G401 (cell line): ENCODE data around the gene LIPG. TPM values are rescaled to one million over a fixed set of nuclear protein-coding genes. Genes with fewer than 3 reads are reported as not detected.
"Not testable (repeated sequence)": the region's sequence is repeated elsewhere in the genome, so short reads cannot be mapped to it uniquely, and the experiment has no call there.

Experiments
- DNase-seq: peaks from one replicate; pipeline ENCODE4 v3.0.0-alpha.2; 2015; ENCODE audit warnings: low spot score
- in situ Hi-C: cut with HindIII; loops from 2 replicates; pipeline ENCODE4 v1.10.0; 2016; ENCODE audit warnings: low sequenced_read_pairs, mixed read lengths
- total RNA-seq: library from RNA; depleted of rRNA; stranded (reverse); fragments of >200 nt; shearing (Covaris generic); gene quantifications from 2 replicates; pipeline ENCODE4 v1.2.3, GENCODE V29; 2014

LIPG gene
- total RNA-seq, 1 experiment from 2014 or later, result 15.0 TPM

DNA sequence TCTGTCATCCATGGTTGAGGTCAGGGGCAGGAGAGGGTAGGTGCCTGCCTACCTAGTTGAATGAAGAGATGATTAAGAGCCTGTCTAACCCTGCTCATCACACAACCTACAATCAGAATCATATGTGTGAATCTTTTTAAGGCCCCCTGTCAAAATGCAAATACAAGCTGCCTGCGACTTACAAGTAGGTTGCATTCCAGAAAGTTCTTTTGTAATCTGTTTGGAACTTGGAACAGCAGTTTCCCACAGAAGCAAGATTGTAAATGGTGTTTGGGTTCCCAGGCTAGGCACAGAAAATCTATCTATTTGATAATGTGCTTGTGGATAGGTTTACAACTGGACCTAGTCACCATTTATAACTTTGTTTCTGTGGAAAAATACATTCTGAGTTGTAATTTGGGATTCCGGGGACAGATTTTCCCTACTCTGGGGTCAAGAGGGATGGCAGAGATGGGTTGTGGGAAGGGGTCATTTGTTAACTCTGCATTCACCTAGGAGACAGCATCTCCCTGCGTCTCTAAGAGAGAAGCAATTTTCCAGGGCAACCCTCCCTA lies 4.4 kb downstream of the LIPG start:
- no peak for DNase-seq
- in situ Hi-C loops, result no loop called here

DNA sequence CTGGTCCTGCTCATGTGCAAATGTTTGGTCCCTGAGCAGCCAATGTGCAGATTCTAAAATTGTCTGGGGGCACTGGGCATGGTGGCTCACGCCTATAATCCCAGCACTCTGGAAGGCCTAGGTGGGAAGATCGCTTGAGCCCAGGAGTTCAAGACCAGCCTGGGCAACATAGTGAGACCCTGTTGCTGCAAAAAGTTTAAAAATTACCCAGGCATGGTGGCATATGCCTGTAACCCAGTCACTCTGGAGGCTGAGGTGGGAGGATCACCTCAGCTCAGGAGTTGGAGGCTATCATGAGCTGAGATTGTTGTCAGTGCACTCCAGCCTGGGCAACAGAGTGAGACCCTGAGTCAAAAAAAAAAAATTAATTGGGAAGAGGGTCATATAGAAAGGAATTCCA lies 5.1 kb downstream of the LIPG start:
- in situ Hi-C loops, result no loop called here

DNA sequence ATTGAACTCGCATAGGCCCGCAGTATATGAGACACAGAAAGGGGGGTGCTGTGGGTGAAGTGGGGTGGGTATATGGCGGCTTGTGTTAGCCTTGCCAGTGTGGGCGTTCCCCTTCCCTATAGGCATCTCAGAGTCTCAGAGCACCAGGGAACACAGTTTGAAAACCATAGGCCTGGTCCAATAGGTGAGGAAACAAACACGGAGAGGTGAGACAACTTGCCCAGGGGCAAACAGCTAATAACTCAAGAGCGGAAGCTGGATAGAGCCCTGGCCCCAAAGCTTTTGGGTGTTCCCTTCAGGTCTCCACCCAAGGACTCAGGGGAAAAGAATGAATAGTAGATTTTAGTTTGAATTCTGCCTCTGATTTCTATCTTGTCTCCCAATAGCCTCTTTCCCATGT lies 7.9 kb downstream of the LIPG start:
- no peak for DNase-seq
- in situ Hi-C loops, result no loop called here

More for the DNA sequence above, 5.1 kb downstream of the LIPG start:
- no peak for DNase-seq

DNA sequence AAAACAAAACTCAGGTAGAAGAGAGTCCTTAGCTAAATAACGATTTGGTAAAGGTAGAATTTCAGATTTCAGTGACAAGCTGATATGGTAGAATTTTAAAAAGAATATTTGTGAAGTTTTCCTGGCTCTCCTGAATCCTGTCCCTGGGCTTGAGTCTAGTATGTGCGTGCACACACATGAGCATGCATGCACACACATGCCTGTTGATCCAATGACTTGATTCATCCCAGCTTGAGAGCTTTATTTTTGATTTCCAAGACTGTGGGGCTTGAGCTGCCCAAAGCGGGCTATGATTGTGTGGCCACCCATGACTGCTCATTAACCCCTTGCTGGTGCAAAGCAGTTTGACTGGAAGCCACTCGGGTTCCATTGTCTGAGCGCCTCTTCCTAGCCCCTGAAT lies 9.0 kb downstream of the LIPG start:
- in situ Hi-C loops, result no loop called here
- no peak for DNase-seq

DNA sequence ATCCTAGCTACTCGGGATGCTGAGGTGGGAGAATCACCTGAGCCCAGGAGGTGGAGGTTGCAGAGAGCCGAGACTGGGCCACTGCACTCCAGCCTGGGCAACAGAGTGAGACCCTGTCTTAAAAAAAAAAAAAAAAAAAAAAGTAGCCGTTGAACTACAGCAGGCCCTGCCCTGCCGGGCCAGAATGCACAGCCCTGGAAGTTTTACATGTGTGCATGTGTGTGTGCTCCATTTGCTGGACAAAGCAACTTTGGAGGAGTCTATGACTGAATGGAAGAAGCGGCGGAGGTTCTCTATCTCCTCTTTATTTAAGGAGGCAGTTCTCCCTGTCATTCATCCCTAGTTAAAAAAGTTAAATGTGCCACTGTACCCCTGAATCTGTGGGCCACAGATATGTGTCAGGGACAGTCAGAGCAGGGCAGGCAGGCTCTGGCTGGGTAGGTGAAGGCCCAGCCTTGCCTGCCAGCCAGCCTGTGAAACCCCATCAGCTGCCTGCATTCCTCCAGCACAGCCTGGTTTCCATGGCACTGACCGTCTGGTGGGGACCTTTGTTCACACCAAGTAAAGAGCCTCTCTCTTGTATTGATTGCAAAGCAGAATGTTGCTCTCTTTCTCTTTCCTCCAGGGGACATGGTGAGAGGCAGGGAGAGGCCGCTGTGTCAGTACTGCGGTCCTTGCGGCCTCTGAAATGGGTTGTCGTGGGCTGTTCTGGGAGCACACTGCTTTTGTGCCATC lies 10.9 kb downstream of the LIPG start:
- DNase-seq, result no peak
- in situ Hi-C loops, result no loop called here

DNA sequence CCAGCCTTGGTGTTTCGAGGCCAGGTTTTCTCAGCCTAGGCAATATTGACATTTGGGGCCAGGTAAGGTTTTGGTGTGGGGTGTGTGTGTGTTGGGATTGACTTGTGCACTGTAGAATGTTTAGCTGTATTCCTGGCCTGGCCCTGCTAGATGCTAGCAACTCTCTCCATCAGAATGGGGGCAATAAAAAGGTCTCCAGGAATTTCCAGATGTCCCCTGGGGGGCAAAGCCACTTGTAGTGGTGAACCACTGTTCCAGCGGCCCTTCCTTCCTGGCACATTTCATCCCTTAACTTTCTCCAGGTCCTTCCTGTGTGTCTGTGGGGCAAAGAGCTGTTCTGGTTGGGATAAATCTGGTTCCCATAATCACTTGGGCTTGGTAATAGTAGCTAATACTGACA lies 12.0 kb downstream of the LIPG start:
- in situ Hi-C loops, result no loop called here
- DNase-seq, result no peak

DNA sequence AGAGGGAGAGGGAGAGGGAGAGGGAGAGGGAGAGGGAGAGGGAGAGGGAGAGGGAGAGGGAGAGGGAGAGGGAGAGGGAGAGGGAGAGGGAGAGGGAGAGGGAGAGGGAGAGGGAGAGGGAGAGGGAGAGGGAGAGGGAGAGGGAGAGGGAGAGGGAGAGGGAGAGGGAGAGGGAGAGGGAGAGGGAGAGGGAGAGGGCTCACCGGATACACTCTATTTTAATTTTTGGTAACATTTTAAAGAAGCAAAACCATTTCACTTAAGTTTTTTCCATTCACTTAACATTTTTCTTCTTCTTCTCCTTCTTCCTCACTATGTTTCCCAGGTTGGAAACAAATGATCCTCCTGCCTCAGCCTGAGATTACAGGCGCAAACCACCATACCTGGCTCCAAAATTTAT lies 17.2 kb downstream of the LIPG start:
- in situ Hi-C loops, DNase-seq: not testable (repeated sequence)

DNA sequence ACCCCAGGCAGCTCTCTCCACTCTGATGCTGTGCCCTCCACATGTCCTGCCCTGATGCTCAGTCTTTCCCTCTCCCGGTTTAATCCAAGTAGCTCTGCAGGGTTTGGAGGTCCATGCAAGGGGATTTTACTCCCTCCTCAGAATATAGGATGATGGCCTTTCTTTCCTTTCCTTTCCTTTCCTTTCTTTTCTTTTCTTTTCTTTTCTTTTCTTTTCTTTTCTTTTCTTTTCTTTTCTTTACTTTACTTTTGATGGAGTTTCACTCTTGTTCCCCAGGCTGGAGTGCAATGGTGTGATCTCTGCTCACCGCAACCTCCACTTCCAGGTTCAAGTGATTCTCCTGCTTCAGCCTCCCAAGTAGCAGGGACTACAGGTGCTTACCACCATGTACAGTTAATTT lies 17.7 kb downstream of the LIPG start:
- in situ Hi-C loops, DNase-seq: not testable (repeated sequence)

DNA sequence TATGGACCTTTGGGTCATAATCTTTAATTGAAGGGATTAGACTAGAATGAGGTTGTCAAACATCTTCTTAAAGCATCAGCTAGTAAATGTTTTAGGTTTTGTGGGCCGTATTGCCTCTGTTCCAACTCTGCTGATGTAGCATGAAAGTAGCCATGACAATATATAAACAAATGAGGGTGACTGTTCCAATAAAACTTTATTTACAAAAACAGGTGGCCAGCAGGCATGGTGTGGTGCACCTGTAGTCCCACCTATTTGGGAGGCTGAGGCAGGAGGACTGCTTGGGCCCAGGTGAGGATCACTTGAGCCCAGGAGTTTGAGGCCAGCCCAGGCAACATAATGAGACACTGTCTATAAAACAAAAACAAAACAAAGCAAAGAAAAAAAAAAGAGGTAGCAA lies 18.4 kb downstream of the LIPG start:
- in situ Hi-C loops, result no loop called here
- DNase-seq, result no peak

DNA sequence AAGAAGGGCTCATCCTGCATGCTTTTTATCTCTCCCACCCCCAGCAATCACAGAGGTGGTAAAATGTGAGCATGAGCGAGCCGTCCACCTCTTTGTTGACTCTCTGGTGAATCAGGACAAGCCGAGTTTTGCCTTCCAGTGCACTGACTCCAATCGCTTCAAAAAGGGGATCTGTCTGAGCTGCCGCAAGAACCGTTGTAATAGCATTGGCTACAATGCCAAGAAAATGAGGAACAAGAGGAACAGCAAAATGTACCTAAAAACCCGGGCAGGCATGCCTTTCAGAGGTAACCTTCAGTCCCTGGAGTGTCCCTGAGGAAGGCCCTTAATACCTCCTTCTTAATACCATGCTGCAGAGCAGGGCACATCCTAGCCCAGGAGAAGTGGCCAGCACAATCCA lies 19.5 kb downstream of the LIPG start:
- in situ Hi-C loops, result no loop called here
- no peak for DNase-seq

DNA sequence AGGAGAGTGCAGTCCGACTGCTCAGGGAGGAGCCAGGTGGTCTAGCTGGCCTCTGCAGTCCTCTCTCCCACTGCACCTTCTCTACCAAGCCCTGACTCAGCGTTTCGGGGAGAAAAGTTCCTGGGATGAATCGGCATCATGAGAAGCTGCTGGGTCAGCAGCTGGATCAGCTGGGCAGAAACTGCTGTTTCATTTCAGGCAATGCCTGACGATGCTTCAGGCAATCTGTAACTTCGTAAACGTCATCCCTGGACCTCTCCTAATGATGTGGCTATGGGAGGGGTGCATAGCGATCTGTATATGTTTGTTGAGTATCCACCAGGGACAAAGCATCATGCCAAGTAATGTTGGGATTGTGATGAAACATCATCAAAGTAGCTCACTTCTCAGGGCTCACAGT lies 20.7 kb downstream of the LIPG start:
- DNase-seq, result no peak

DNA sequence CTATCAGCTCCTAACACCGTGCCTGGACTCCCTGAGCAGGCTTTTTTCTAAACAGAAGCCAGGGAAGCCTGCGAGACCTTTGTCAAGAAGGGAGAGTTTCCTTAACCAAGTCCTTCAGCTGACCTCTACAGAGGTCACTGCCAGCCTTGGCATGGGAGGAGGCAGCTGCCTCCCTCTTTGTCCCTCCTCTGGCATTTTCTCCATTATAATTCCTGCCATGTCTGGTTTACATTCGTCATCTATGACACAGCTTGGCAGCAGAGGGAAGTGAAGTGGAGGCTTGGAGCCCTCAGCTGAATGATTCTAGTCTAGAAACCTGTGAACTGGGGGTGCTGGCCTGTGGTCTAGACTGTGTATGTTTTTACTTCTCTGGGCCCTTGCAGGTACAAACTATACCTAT lies 22.5 kb downstream of the LIPG start:
- DNase-seq, result no peak
- in situ Hi-C loops, result no loop called here

More for the DNA sequence above, 20.7 kb downstream of the LIPG start:
- in situ Hi-C loops, result no loop called here

DNA sequence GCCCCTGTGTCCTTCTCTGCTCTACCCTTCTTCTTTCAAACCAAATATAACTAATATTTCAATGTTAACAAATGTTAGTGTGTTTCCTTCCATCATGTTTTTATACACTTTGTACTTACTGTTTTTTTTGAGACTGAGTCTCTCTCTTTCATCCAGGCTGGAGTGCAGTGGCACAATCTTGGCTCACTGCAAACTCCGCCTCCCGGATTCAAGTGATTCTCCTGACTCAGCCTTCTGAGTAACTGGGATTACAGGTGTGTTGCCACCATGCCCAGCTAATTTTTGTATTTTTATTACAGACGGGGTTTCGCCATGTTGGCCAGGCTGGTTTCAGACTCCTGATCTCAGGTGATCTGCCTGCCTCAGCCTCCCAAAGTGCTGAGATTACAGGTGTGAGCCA lies 23.1 kb downstream of the LIPG start:
- in situ Hi-C loops, DNase-seq: not testable (repeated sequence)

DNA sequence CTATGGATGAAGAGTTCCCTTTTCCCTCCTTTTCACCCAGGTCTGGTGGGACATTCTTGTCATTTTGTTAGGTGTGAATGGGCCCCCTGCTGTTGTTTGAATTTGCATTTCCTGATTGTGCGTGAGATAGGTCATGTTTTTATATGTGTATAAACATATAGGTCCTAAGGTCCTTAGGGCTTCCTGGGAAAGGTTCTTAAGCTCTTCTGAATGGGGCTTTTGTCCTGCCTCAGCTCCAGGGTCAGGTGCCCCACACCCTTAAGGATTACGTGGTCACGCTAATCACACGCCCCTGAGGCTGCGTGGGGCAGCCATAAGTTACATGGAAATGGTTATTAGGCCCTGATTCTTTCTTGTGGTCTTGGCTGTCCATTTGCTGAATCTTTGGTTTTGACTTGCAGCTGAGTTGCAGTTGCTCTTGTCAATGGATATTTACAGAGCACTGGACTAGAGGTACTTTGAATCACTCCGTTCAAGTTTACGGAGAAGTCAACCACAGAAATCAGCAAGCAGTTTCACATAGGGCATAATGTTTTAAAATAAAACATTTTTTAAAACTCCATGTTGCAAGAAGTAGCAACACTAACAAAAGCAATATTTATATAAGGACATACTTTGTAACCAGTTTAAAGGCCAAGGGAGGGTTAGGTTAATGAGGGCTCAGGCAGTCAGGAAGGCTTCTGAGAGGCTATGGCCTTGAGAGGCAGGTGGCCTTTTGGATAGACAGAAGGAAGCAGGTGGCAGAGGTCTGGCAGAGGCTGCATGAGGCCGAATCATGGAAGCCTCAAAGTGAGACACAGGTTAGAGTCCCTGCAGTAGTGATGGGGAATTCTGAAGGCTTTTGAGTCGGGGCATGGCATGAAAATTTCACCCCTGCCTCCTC lies 24.2 kb downstream of the LIPG start:
- in situ Hi-C loops, result no loop called here
- DNase-seq, result peak; percentile 68

DNA sequence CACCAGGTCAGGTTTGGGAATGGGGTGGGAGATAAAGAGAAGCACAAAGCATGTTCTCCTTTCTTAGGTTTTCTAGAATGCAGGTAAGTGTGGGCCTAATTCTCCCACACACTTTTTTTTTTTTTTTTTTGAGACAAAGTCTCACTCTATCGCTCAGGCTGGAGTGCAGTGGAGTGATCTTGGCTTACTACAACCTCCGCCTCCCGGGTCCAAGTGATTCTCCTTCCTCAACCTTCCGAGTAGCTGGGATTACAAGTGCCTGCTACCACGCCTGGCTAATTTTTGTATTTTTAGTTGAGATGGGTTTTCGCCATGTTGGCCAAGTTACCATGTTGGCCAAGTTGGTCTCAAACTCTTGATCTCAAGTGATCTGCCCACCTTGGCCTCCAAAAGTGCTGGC lies 26.3 kb downstream of the LIPG start:
- in situ Hi-C loops, result no loop called here
- DNase-seq, result no peak

DNA sequence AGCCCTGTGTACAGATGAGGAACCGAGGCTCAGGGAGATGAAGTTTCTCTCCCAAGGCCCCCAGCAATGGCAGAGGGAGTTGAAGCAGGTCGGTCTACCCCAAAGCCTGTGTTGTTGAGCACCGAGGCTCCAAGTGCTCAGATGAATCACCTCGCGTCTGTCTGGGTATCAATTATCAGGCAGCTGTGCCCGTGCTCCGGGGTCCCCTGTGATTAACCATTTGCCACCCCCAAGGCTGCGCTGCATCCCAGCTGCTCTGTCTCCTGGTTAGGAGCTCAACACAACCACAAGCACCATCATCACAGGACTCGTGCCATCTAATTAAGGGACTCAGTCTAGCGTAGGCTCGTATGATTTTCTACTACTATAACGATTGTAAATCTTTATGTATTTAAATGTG lies 27.1 kb downstream of the LIPG start:
- in situ Hi-C loops, result no loop called here
- DNase-seq, result no peak

DNA sequence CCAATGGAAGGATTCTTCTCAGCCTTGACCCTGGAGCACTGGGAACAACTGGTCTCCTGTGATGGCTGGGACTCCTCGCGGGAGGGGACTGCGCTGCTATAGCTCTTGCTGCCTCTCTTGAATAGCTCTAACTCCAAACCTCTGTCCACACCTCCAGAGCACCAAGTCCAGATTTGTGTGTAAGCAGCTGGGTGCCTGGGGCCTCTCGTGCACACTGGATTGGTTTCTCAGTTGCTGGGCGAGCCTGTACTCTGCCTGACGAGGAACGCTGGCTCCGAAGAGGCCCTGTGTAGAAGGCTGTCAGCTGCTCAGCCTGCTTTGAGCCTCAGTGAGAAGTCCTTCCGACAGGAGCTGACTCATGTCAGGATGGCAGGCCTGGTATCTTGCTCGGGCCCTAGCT lies 28.8 kb downstream of the LIPG start:
- DNase-seq, result no peak
- in situ Hi-C loops, result no loop called here

DNA sequence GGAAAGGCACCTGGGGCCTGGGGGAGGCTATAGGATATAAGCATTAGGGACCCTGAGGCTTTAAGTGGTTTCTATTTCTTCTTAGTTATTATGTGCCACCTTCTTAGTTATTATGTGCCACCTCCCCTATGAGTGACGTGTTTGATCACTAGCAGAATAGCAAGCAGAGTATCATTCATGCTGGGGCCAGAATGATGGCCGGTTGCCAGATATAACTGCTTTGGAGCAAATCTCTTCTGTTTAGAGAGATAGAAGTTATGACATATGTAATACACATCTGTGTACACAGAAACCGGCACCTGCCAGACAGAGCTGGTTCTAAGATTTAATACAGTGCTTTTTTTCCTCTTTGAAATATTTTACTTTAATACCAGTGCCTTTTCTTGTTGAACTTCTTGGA lies 29.4 kb downstream of the LIPG start:
- DNase-seq, result no peak

DNA sequence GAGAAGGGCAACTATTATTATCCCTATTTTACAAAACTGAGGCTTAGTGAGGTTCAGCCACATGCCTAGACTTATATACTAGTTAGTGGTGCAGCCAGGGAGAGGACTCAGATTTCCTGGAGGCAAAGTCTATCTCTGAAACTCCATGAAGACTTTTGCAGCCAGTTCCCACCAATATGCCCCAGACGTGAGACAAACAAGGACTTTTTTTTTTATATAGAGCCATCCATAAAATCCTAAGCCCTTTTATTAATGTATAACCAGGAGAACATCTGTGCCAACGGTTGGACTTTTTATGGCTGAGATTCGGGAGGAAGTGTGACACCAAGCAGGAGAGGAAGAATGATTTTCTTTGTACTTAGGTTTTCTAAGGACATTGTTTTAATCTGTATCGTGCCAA lies 29.9 kb downstream of the LIPG start:
- DNase-seq, result no peak
- in situ Hi-C loops, result no loop called here

More for the DNA sequence above, 29.4 kb downstream of the LIPG start:
- in situ Hi-C loops, result no loop called here

DNA sequence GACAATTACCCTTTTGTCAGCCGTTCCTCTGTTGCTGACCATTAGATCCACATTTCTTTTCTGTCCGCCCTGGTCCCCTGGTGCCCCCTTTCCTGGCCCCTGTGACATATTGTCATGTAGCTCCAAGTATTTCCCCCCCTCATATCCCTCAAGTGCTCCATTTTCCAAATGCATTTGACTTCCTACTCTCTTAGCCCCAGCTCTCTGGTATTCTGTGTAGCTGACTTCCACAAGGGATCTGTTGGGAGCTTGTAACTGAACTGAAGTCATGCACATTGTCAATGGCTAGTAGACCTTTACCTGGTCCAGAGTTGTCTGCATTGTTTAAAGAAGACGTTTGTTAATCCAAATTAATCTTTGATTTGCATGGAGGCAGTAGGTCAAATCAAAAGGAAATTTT lies 34.8 kb downstream of the LIPG start:
- peak; percentile 18 for DNase-seq
- in situ Hi-C loops, result no loop called here
